ENCODE results near the gene ZFP36.

ZFP36 gene

GRCh38 chr19:39399668-39400050, 7.0 kb upstream of the ZFP36 start:
- H3K4me3 Mint-ChIP-seq = peak overlapping the region; percentile 12
- H3K9me3 Mint-ChIP-seq = no peaks in the 10 kb centered on the region
- no peaks in the 10 kb centered on the region for H3K36me3 Mint-ChIP-seq

GRCh38 chr19:39400061-39400460, 6.6 kb upstream of the ZFP36 start:
- H3K9me3 Mint-ChIP-seq = no peaks in the 10 kb centered on the region
- H3K4me3 Mint-ChIP-seq = peak overlapping the region; percentile 9
- H3K27me3 Mint-ChIP-seq = no peaks in the 10 kb centered on the region
- H3K27ac Mint-ChIP-seq = peak overlapping the region; percentile 39
- H3K4me1 Mint-ChIP-seq = peaks cover 65% of the 10 kb centered on the region
- no peaks in the 10 kb centered on the region for H3K36me3 Mint-ChIP-seq

More at GRCh38 chr19:39399668-39400050, 7.0 kb upstream of the ZFP36 start:
- H3K27ac Mint-ChIP-seq = peak overlapping the region; percentile 39
- H3K27me3 Mint-ChIP-seq = no peaks in the 10 kb centered on the region
- H3K4me1 Mint-ChIP-seq = peaks cover 63% of the 10 kb centered on the region

DNA sequence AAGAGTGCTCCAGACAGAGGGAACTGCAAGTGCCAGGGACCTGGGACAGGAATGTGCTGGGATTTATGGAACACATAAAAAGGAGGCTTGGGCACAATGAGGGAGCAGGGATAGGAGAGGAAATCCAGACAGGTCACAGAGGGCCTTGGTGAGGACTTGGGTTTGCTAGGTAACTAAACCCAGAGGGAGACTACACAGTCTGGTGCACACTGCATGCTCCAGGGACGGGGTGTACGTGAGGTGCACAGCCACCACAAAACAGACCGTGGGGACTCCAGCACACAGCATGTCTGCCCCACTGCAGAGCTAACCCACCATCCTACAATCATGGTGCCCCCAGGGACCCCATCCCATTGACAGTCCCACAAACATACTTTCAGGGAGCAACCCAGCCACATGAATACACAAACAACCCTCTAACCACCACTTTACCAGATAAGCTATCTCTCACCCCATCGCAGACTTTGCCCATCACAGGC, 5.5 kb upstream of the ZFP36 start:
- peak overlapping the region; percentile 81 for H3K4me3 Mint-ChIP-seq
- no peaks in the 10 kb centered on the region for H3K9me3 Mint-ChIP-seq
- H3K27me3 Mint-ChIP-seq = no peaks in the 10 kb centered on the region
- H3K27ac Mint-ChIP-seq = peak overlapping the region; percentile 97
- no peaks in the 10 kb centered on the region for H3K36me3 Mint-ChIP-seq
- H3K4me1 Mint-ChIP-seq = peaks cover 70% of the 10 kb centered on the region

DNA sequence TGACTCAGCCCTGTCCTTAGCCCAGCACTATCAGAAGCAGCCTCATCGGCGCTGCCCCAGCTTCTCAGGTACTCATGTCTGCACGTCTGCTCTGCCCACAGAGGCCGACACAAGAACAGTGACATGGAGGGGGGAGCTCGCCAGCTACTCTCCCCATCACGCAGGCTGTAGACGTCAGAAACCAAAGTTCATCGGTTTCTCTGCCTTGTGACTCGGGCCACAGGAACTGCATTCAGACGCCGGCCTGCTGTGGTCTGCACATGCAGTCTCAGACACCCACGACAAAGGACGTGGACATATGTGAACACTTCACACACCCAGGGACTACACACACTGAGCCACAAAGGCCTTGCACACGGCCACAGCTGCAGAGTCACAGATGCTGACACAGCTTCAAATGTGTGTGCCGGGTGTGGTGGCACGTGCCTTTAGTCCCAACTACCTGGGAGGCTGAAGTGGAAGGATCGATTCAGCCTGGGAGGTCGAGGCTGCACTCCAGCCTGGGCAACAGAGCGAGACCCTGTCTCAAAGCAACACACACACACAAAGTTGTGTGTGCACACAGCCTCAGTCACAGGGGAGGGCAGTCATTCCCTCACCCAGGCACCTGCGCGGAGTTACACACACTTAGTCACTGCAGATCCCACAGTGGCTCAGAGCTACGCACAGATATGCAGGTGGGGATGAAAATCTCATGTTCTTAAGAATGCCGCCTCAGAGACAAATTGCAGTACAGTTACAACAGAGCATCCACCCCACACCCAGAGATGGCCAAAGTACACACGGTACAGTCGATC, 4.9 kb upstream of the ZFP36 start:
- H3K4me3 Mint-ChIP-seq = peak overlapping the region; percentile 81
- peaks cover 74% of the 10 kb centered on the region for H3K4me1 Mint-ChIP-seq
- no peaks in the 10 kb centered on the region for H3K27me3 Mint-ChIP-seq
- H3K36me3 Mint-ChIP-seq = no peaks in the 10 kb centered on the region
- H3K27ac Mint-ChIP-seq = peak overlapping the region; percentile 97
- no peaks in the 10 kb centered on the region for H3K9me3 Mint-ChIP-seq

GRCh38 chr19:39402346-39403300, 4.0 kb upstream of the ZFP36 start:
- no peaks in the 10 kb centered on the region for H3K36me3 Mint-ChIP-seq
- H3K9me3 Mint-ChIP-seq = no peaks in the 10 kb centered on the region
- peak overlapping the region; percentile 97 for H3K27ac Mint-ChIP-seq
- peaks cover 70% of the 10 kb centered on the region for H3K4me1 Mint-ChIP-seq
- H3K27me3 Mint-ChIP-seq = no peaks in the 10 kb centered on the region
- H3K4me3 Mint-ChIP-seq = peak overlapping the region; percentile 81

DNA sequence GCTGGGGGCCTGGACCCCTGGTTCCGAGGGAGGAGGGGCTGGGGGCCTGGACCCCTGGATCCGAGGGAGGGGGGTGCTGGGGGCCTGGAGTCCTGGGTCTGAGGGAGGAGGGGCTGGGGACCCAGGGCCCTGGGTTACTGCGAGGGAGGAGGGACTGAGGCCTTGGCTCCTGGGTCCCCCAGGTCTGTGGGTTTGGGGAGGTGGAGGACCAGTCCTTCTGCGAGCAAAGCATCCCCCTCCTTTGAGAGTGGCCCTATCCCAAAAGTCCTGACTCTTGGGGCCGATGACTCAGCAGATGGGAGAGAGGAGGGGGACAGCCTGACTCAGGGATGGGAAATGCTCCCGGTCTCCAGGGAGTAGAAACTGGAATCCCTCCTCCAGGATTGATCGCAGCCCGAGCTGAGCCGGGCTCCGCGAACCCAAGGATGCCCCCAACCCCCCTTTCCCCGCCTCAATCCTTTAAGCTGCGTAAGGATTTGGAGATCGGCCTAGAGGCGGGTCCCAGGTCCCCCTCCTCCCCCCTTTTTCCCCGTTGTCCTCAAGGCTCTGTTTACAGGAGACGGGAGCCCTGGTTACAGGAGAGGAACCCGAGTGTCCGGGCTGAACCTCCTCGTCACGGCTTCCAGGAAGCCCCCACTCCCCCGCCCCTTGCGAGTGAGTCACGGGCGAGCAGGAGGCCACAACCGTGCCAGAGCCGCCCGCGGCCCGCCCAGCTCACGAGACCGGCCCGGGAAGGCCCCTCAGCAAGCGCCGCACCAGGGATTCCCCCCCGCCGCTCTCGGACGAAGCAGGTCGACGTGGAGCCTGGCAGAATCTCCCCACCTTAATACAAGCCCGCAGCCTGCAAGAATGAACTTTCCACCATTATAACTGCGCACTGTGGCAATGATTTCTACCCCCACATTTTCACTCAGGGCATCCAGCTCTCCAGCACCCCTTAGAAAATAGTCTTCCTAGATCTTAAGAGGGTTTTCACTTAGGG, 3.0 kb upstream of the ZFP36 start:
- Mint-ChIP-seq H3K4me3 (peak overlapping the region; percentile 83), H3K27me3 (no peaks in the 10 kb centered on the region), H3K9me3 (no peaks in the 10 kb centered on the region), H3K4me1 (peaks cover 62% of the 10 kb centered on the region), H3K36me3 (peaks cover 7% of the 10 kb centered on the region), H3K27ac (peak overlapping the region; percentile 97)

DNA sequence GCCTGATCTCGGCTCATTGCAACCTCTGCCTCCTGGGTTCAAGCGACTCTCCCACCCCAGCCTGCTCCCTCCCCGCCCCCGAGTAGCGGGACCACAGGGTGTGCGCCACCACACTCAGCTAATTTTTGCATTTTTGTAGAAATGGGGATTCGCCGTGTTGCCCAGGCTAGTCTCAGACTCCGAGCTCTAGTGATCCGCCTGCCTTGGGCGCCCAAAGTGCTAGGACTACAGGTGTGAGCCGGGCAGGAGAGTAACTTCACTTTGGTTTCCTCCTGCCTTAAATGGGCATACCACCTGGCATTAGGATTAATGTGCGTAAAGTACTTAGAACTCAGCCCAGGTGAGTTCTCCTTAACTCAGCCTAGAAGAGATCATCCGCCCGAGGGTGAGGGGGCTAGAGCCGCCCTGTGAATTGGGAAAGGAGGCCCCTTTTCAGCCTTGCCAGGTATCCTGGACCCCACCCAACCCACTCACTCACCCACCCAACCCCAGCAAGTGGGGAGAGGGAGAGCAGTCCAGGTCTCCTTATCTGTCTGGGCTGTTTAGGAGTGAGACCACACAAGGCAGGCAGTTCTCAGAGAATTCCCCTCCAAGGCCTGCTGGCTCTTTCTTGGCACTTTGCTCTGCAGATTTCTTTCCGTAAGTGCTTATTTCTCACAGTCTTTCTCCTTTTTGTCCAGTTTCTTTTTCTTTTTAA, 1.2 kb upstream of the ZFP36 start:
- Mint-ChIP-seq H3K9me3 (no peaks in the 10 kb centered on the region), H3K4me3 (peak overlapping the region; percentile 83), H3K27me3 (no peaks in the 10 kb centered on the region), H3K36me3 (peaks cover 11% of the 10 kb centered on the region), H3K27ac (peak overlapping the region; percentile 53), H3K4me1 (peaks cover 53% of the 10 kb centered on the region)

- H3K9me3 Mint-ChIP-seq = no peaks in the 10 kb centered on the region
- H3K36me3 Mint-ChIP-seq = peaks cover 11% of the 10 kb centered on the region
- H3K27me3 Mint-ChIP-seq = no peaks in the 10 kb centered on the region
- H3K27ac Mint-ChIP-seq = peak overlapping the region; percentile 92
- H3K4me3 Mint-ChIP-seq = peak overlapping the region; percentile 84
- peaks cover 54% of the 10 kb centered on the region for H3K4me1 Mint-ChIP-seq
These were observed 540 bp upstream of the ZFP36 start for GRCh38 chr19:39405958-39406655.

GRCh38 chr19:39407410-39407659, 688 bp downstream of the ZFP36 start:
- Mint-ChIP-seq H3K36me3 (peaks cover 11% of the 10 kb centered on the region), H3K27me3 (no peaks in the 10 kb centered on the region), H3K4me3 (peak overlapping the region; percentile 95), H3K27ac (peak overlapping the region; percentile 89), H3K9me3 (no peaks in the 10 kb centered on the region), H3K4me1 (peaks cover 53% of the 10 kb centered on the region)

- Mint-ChIP-seq H3K4me1 (peaks cover 50% of the 10 kb centered on the region), H3K27ac (peak overlapping the region; percentile 93), H3K9me3 (no peaks in the 10 kb centered on the region), H3K36me3 (peaks cover 11% of the 10 kb centered on the region), H3K27me3 (no peaks in the 10 kb centered on the region), H3K4me3 (peak overlapping the region; percentile 95)
These were observed 1.2 kb downstream of the ZFP36 start for GRCh38 chr19:39407660-39408391.

DNA sequence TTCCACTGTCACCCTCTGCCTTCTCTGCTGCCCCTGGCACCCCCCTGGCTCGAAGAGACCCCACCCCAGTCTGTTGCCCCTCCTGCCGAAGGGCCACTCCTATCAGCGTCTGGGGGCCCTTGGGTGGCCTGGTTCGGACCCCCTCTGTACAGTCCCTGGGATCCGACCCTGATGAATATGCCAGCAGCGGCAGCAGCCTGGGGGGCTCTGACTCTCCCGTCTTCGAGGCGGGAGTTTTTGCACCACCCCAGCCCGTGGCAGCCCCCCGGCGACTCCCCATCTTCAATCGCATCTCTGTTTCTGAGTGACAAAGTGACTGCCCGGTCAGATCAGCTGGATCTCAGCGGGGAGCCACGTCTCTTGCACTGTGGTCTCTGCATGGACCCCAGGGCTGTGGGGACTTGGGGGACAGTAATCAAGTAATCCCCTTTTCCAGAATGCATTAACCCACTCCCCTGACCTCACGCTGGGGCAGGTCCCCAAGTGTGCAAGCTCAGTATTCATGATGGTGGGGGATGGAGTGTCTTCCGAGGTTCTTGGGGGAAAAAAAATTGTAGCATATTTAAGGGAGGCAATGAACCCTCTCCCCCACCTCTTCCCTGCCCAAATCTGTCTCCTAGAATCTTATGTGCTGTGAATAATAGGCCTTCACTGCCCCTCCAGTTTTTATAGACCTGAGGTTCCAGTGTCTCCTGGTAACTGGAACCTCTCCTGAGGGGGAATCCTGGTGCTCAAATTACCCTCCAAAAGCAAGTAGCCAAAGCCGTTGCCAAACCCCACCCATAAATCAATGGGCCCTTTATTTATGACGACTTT, 2.0 kb downstream of the ZFP36 start:
- peak overlapping the region; percentile 93 for H3K27ac Mint-ChIP-seq
- H3K4me1 Mint-ChIP-seq = peaks cover 50% of the 10 kb centered on the region
- peaks cover 11% of the 10 kb centered on the region for H3K36me3 Mint-ChIP-seq
- no peaks in the 10 kb centered on the region for H3K27me3 Mint-ChIP-seq
- H3K4me3 Mint-ChIP-seq = peak overlapping the region; percentile 95
- H3K9me3 Mint-ChIP-seq = no peaks in the 10 kb centered on the region

- Mint-ChIP-seq H3K27me3 (no peaks in the 10 kb centered on the region), H3K9me3 (no peaks in the 10 kb centered on the region), H3K27ac (peak overlapping the region; percentile 93), H3K4me1 (peaks cover 52% of the 10 kb centered on the region), H3K36me3 (peaks cover 11% of the 10 kb centered on the region), H3K4me3 (peak overlapping the region; percentile 95)
These were observed 2.8 kb downstream of the ZFP36 start for GRCh38 chr19:39409208-39410016.
